HepG2 (cell line): Measurements from ENCODE around the gene MEGF11. TPM values are rescaled to one million over a fixed set of nuclear protein-coding genes. Genes with fewer than 3 reads are reported as not detected.

ENCODE experiments used
- ATAC-seq: fragments of 200-7000 bp; cut with Tn5 transposase; 3 replicates; pipeline ENCODE4 v1.9.1; 2020; ENCODE audit warnings: mild to moderate bottlenecking, moderate library complexity
- BruUV-seq: library from RNA; stranded (reverse); fragments of 400-500 nt; replicated peaks from 2 replicates; lab custom pipeline; 2021; lab: Mats Ljungman, UMichigan
- CTCF ChIA-PET: fragments of 300-600 bp; formaldehyde crosslinking; extraction: SDS; loops from one replicate; lab custom pipeline; 2021; ENCODE audit warnings: low total read pairs, inconsistent platforms, low intra/inter-chr PET ratio; lab: Yijun Ruan, JAX
- POLR2A ChIA-PET: fragments of 350-600 bp; sonication (Branson Sonifier 250); formaldehyde crosslinking; loops from one replicate; lab custom pipeline; 2020; ENCODE audit warnings: antibody characterized with exemption, inconsistent platforms; lab: Yijun Ruan, JAX
- DNase-seq: peaks from one replicate; pipeline ENCODE4 v3.0.0-alpha.2; 2015; ENCODE audit warnings: low spot score
- FAIRE-seq: peaks from 3 replicates; lab custom pipeline; 2011; peaks lifted over from hg19 to GRCh38; lab: Jason Lieb, UNC
- H2AFZ ChIP-seq: one replicate; pipeline ENCODE4 v1.6.1; 2011; ENCODE audit warnings: low read length, inconsistent platforms
- H3K27ac ChIP-seq: fragments of 300-600 bp; 3 replicates; pipeline ENCODE4 v1.8.0; 2011; ENCODE audit warnings: mixed run types, mild to moderate bottlenecking, mixed read lengths, low read length, inconsistent platforms; ENCODE audit not compliant: insufficient read depth; ENCODE audit errors: extremely low read length
- H3K27me3 ChIP-seq, 2 experiments: fragments of 200-600 bp in 1 of 2; 2 replicates in 1 of 2; 3 replicates in 1 of 2; pipeline versions ENCODE4 v1.6.0 to v1.8.0; 2011; ENCODE audit warnings: low read length in 2 of 2, mild to moderate bottlenecking in 2 of 2, moderate library complexity in 2 of 2, inconsistent platforms in 1 of 2; ENCODE audit not compliant: insufficient read depth in 2 of 2, control insufficient read depth in 1 of 2
- H3K36me3 ChIP-seq, 2 experiments: fragments of 200-600 bp in 1 of 2; replicated peaks in 1 of 2; 2 replicates in 1 of 2; 3 replicates in 1 of 2; pipeline versions ENCODE4 v1.5.1 to v1.8.0; 2011; ENCODE audit warnings: low read length in 2 of 2, inconsistent platforms in 1 of 2; ENCODE audit not compliant: insufficient read depth in 2 of 2, control insufficient read depth in 1 of 2
- H3K4me1 ChIP-seq: 2 replicates; pipeline ENCODE4 v1.5.1; 2012; ENCODE audit warnings: low read length, inconsistent platforms; ENCODE audit not compliant: insufficient read depth
- H3K4me2 ChIP-seq: 2 replicates; pipeline ENCODE4 v1.6.0; 2011; ENCODE audit warnings: low read depth, low read length, inconsistent platforms
- H3K4me3 ChIP-seq, 3 experiments: fragments of 200-600 bp in 1 of 3; sonication (generic), shearing (Covaris generic) in 1 of 3; replicated peaks in 1 of 3; 2 replicates each; pipeline ENCODE4 v1.5.1; 2011 to 2016; ENCODE audit warnings: low read length in 3 of 3, inconsistent platforms in 2 of 3, low read depth in 2 of 3, mild to moderate bottlenecking in 2 of 3, control low read depth in 1 of 3, mixed read lengths in 1 of 3; ENCODE audit not compliant: insufficient read depth in 1 of 3
- H3K79me2 ChIP-seq: one replicate; pipeline ENCODE4 v1.6.1; 2011; ENCODE audit warnings: low read length, inconsistent platforms; ENCODE audit not compliant: insufficient read depth
- H3K9ac ChIP-seq: 2 replicates; pipeline ENCODE4 v1.6.0; 2011; ENCODE audit warnings: mild to moderate bottlenecking, low read depth, low read length, inconsistent platforms; ENCODE audit not compliant: insufficient read depth
- H3K9me3 ChIP-seq: 2 replicates; pipeline ENCODE4 v1.5.1; 2012; ENCODE audit warnings: mild to moderate bottlenecking, low read length
- H4K20me1 ChIP-seq: 2 replicates; pipeline ENCODE4 v1.6.0; 2011; ENCODE audit warnings: inconsistent platforms, mild to moderate bottlenecking, low read length, moderate library complexity; ENCODE audit not compliant: insufficient read depth
- DR1 ChIP-seq: sonication (generic); formaldehyde crosslinking; IDR thresholded peaks from 2 replicates; pipeline ENCODE4 v1.8.0; 2021; ENCODE audit warnings: mild to moderate bottlenecking, missing genetic modification reagents, inconsistent platforms
- ETS1 ChIP-seq: sonication (generic); formaldehyde crosslinking; IDR thresholded peaks from 2 replicates; pipeline ENCODE4 v1.4.0; 2020; ENCODE audit warnings: missing genetic modification reagents
- RBAK ChIP-seq: sonication (generic); formaldehyde crosslinking; IDR thresholded peaks from 2 replicates; pipeline ENCODE4 v1.5.1; 2020; ENCODE audit warnings: mild to moderate bottlenecking, missing genetic modification reagents
- ZBTB25 ChIP-seq: IDR thresholded peaks from 2 replicates; pipeline ENCODE4 v1.6.1; 2018; ENCODE audit warnings: missing genetic modification reagents
- ZNF121 ChIP-seq: sonication (generic); formaldehyde crosslinking; IDR thresholded peaks from 2 replicates; pipeline ENCODE4 v1.5.0; 2020; ENCODE audit warnings: mild to moderate bottlenecking, missing genetic modification reagents
- ZNF251 ChIP-seq: sonication (generic); formaldehyde crosslinking; IDR thresholded peaks from 2 replicates; pipeline ENCODE4 v1.9.0; 2021; ENCODE audit warnings: mild to moderate bottlenecking, missing genetic modification reagents
- ZNF253 ChIP-seq: sonication (generic); formaldehyde crosslinking; IDR thresholded peaks from 2 replicates; pipeline ENCODE4 v1.8.0; 2022; ENCODE audit warnings: mild to moderate bottlenecking, missing genetic modification reagents, borderline replicate concordance
- ZNF577 ChIP-seq: sonication (generic); formaldehyde crosslinking; IDR thresholded peaks from 2 replicates; pipeline ENCODE4 v1.4.0; 2020; ENCODE audit warnings: mild to moderate bottlenecking, low read depth, missing genetic modification reagents, borderline replicate concordance
- ZNF709 ChIP-seq: sonication (generic); formaldehyde crosslinking; IDR thresholded peaks from 2 replicates; pipeline ENCODE4 v1.5.0; 2020; ENCODE audit warnings: mild to moderate bottlenecking, missing genetic modification reagents
- WGBS: methylation state at CpG from one replicate; pipeline ENCODE4 v1.1.6; 2017; ENCODE audit warnings: low lambda C conversion rate; 5-methylcytosine and 5-hydroxymethylcytosine counted together
- in situ Hi-C: cut with HindIII; loops from 2 replicates; pipeline ENCODE4 v1.10.0; 2017; ENCODE audit warnings: low pct_unique_long_range_greater_than_20kb; ENCODE audit not compliant: extremely low pct_ligation_motif_present
- intact Hi-C: fragments of 100-400 bp; cut with micrococcal nuclease; formaldehyde crosslinking; loops from one replicate; pipeline ENCODE4 v1.10.0; 2022; ENCODE audit not compliant: unreplicated experiment
- polyA plus RNA-seq, 8 experiments: library from polyadenylated mRNA; depleted of rRNA in 3 of 8; stranded (reverse) in 7 of 8; unstranded in 1 of 8; fragments of >200 nt; fragmentation: Illumina TruSeq in 4 of 8; extraction: Trizol in 4 of 8; gene quantifications; 2 replicates each; pipeline versions ENCODE4 v1.2.1 to v1.2.3, GENCODE V29; 2011 to 2016; ENCODE audit warnings: low read depth in 4 of 8, missing spikeins in 1 of 8, mixed read lengths in 1 of 8; ENCODE audit not compliant: insufficient read depth in 1 of 8
- total RNA-seq, 5 experiments: library from RNA; depleted of rRNA; stranded (reverse); fragments of >200 nt; fragmentation: Illumina TruSeq; extraction: Trizol; gene quantifications; 2 replicates each; pipeline ENCODE4 v1.2.3, GENCODE V29; 2016; ENCODE audit warnings: low read depth in 1 of 5

MEGF11 gene
- total and polyA plus RNA-seq, 2 of the 13 experiments (the other 11 are each of a cell fraction or from before 2014, with no cell fraction given): not detected

GRCh38 chr15:66094331-66094730 is 159.2 kb downstream of the MEGF11 start:
- 49% methylated on average over 2 of the region's 9 CpGs for WGBS
- in situ Hi-C loops: no loop called here
- H2AFZ ChIP-seq: no peak overlapping the region
- peaks cover 20% of the 10 kb centered on the region for H3K4me1 ChIP-seq
- H3K27ac ChIP-seq: no peak overlapping the region
- ChIA-PET CTCF (no interaction called here), POLR2A (no interaction called here)
- no peaks in the 10 kb centered on the region for H3K79me2 ChIP-seq
- TF ChIP-seq DR1 (CRISPR knock-in tag) (no peak), ZBTB25 (CRISPR knock-in tag) (no peak), RBAK (CRISPR knock-in tag) (no peak), ZNF253 (CRISPR knock-in tag) (no peak), ZNF709 (CRISPR knock-in tag) (no peak), ZNF251 (CRISPR knock-in tag) (no peak), ETS1 (no peak), ZNF577 (CRISPR knock-in tag) (no peak), ZNF121 (CRISPR knock-in tag) (no peak)
- no peaks in the 10 kb centered on the region for H3K9me3 ChIP-seq
- no peak overlapping the region for H3K4me2 ChIP-seq
- peaks cover 3 to 20% of the 10 kb centered on the region in 2 experiments; a peak in 3 of 5 replicates for H3K27me3 ChIP-seq
- no peak overlapping the region for H3K9ac ChIP-seq
- DNase-seq (no peak), ATAC-seq (no peak), FAIRE-seq (no peak)
- BruUV-seq: no TSS peak
- intact Hi-C loops: no loop called here
- H4K20me1 ChIP-seq: no peaks in the 10 kb centered on the region
- no peaks in the 10 kb centered on the region for H3K36me3 ChIP-seq
- H3K4me3 ChIP-seq: no peak overlapping the region
